GM12878 (cell line): ENCODE results near the gene POLK. TPM values are rescaled to one million over a fixed set of nuclear protein-coding genes. Genes with fewer than 3 reads are reported as not detected.

Experiments
- ATAC-seq: fragments of 200-7000 bp; cut with Tn5 transposase; 3 replicates; pipeline ENCODE4 v1.9.1; 2020; ENCODE audit warnings: mild to moderate bottlenecking, moderate library complexity
- BruUV-seq: library from RNA; stranded (reverse); fragments of 400-500 nt; replicated peaks from 2 replicates; lab custom pipeline; 2021; lab: Mats Ljungman, UMichigan
- CTCF ChIA-PET: fragments of 300-600 bp; sonication (Branson Sonifier 250); formaldehyde crosslinking; extraction: SDS; loops from one replicate; lab custom pipeline; 2021; ENCODE audit warnings: inconsistent platforms; lab: Yijun Ruan, JAX
- POLR2A ChIA-PET: fragments of 350-600 bp; formaldehyde crosslinking; extraction: SDS; loops from one replicate; lab custom pipeline; 2021; ENCODE audit warnings: inconsistent platforms; lab: Charles Lee
- RAD21 ChIA-PET: fragments of 300-600 bp; sonication (Branson Sonifier 250); formaldehyde crosslinking; loops from one replicate; lab custom pipeline; 2023; ENCODE audit warnings: antibody characterized with exemption; ENCODE audit not compliant: unreplicated experiment; lab: Charles Lee
- SMC1A ChIA-PET: fragments of 300-600 bp; sonication (Branson Sonifier 250); formaldehyde crosslinking; loops from one replicate; lab custom pipeline; 2023; ENCODE audit not compliant: unreplicated experiment, uncharacterized antibody; lab: Charles Lee
- DNase-seq: peaks from one replicate; pipeline ENCODE4 v3.0.0-alpha.2; 2011; ENCODE audit warnings: low read depth, low spot score
- FAIRE-seq: peaks from 3 replicates; lab custom pipeline; 2011; peaks lifted over from hg19 to GRCh38; lab: Jason Lieb, UNC
- H2AFZ ChIP-seq: 2 replicates; pipeline ENCODE4 v1.6.0; 2011; ENCODE audit warnings: low read depth, low read length, control low read depth; ENCODE audit not compliant: control insufficient read depth
- H3K27ac ChIP-seq: 2 replicates; pipeline ENCODE4 v1.5.1; 2011; ENCODE audit warnings: control low read depth; ENCODE audit not compliant: control insufficient read depth, insufficient read depth
- H3K27me3 ChIP-seq, 2 experiments: replicated peaks in 1 of 2; 2 replicates each; pipeline versions ENCODE4 v1.6.0 to v1.6.1; 2011; ENCODE audit warnings: low read length in 1 of 2; ENCODE audit not compliant: control insufficient read depth in 2 of 2, insufficient read depth in 2 of 2
- H3K36me3 ChIP-seq, 2 experiments: 2 replicates each; pipeline ENCODE4 v1.5.1; 2011; ENCODE audit warnings: low read length in 1 of 2; ENCODE audit not compliant: control insufficient read depth in 2 of 2, insufficient read depth in 2 of 2
- H3K4me1 ChIP-seq: 2 replicates; pipeline ENCODE4 v1.6.1; 2011; ENCODE audit warnings: mild to moderate bottlenecking, low read length, moderate library complexity, mixed read lengths; ENCODE audit not compliant: control insufficient read depth, insufficient read depth
- H3K4me2 ChIP-seq: 2 replicates; pipeline ENCODE4 v1.6.0; 2011; ENCODE audit warnings: control low read depth; ENCODE audit not compliant: control insufficient read depth, insufficient read depth
- H3K4me3 ChIP-seq: fragments of 200-600 bp; sonication (generic); 2 replicates; pipeline ENCODE4 v1.5.1; 2016
- H3K79me2 ChIP-seq: 2 replicates; pipeline ENCODE4 v1.6.0; 2011; ENCODE audit warnings: low read length; ENCODE audit not compliant: control insufficient read depth, insufficient read depth
- H3K9ac ChIP-seq: 2 replicates; pipeline ENCODE4 v1.8.0; 2011; ENCODE audit warnings: low read length, control low read depth, mixed read lengths; ENCODE audit not compliant: control insufficient read depth, insufficient read depth
- H3K9me3 ChIP-seq: replicated peaks from 3 replicates; pipeline ENCODE4 v1.5.1; 2011; ENCODE audit warnings: mild to moderate bottlenecking, low read length; ENCODE audit not compliant: control insufficient read depth, insufficient read depth
- H4K20me1 ChIP-seq: 2 replicates; pipeline ENCODE4 v1.6.0; 2011; ENCODE audit not compliant: control insufficient read depth, insufficient read depth
- CBX5 ChIP-seq: sonication (generic); IDR thresholded peaks from 2 replicates; pipeline ENCODE4 v1.6.1; 2016; ENCODE audit warnings: low read depth, moderate library complexity, mild to moderate bottlenecking, inconsistent platforms
- CREM ChIP-seq: IDR thresholded peaks from 2 replicates; pipeline ENCODE4 v1.6.1; 2014; ENCODE audit warnings: antibody characterized with exemption, low read depth
- DPF2 ChIP-seq: fragments of 450-650 bp; IDR thresholded peaks from 2 replicates; pipeline ENCODE4 v1.6.1; 2017; ENCODE audit warnings: mild to moderate bottlenecking
- ESRRA ChIP-seq: IDR thresholded peaks from 2 replicates; pipeline ENCODE4 v1.6.1; 2012; ENCODE audit warnings: mild to moderate bottlenecking, low read length, improper control_type of control experiment
- ETV6 ChIP-seq, 2 experiments: fragments of 450-650 bp in 1 of 2; IDR thresholded peaks in 1 of 2; conservative IDR thresholded peaks in 1 of 2; 2 replicates each; pipeline ENCODE4 v1.6.1; 2014; ENCODE audit warnings: antibody characterized with exemption in 1 of 2, borderline replicate concordance in 1 of 2, low read depth in 1 of 2, mild to moderate bottlenecking in 1 of 2, moderate library complexity in 1 of 2
- EZH2 ChIP-seq: IDR thresholded peaks from 2 replicates; pipeline ENCODE4 v1.6.1; 2012; ENCODE audit warnings: low read depth, mild to moderate bottlenecking, control low read depth, inconsistent platforms, low read length, borderline replicate concordance; ENCODE audit not compliant: control insufficient read depth
- HDAC2 ChIP-seq: fragments of 200-600 bp; sonication (generic); IDR thresholded peaks from 2 replicates; pipeline ENCODE4 v1.6.1; 2017
- KDM1A ChIP-seq: fragments of 200-600 bp; sonication (generic); IDR thresholded peaks from 2 replicates; pipeline ENCODE4 v1.6.1; 2016; ENCODE audit warnings: borderline replicate concordance
- NBN ChIP-seq: fragments of 450-650 bp; IDR thresholded peaks from 2 replicates; pipeline ENCODE4 v1.6.1; 2016
- POLR2AphosphoS5 ChIP-seq: IDR thresholded peaks from 2 replicates; pipeline ENCODE4 v1.6.1; 2011; ENCODE audit warnings: mild to moderate bottlenecking, low read length, inconsistent platforms
- SMAD1 ChIP-seq: fragments of 450-650 bp; IDR thresholded peaks from 2 replicates; pipeline ENCODE4 v1.6.1; 2018; ENCODE audit warnings: mild to moderate bottlenecking, low read depth; ENCODE audit not compliant: partially characterized antibody
- TCF12 ChIP-seq: IDR thresholded peaks from 2 replicates; pipeline ENCODE4 v1.6.1; 2011; ENCODE audit warnings: low read depth, mild to moderate bottlenecking, low read length
- TCF3 ChIP-seq: IDR thresholded peaks from 2 replicates; pipeline ENCODE4 v1.6.1; 2012; ENCODE audit warnings: low read depth, mild to moderate bottlenecking, low read length, borderline replicate concordance; ENCODE audit not compliant: insufficient read depth
- WGBS: methylation state at CpG from one replicate; pipeline ENCODE4 v1.1.6; 2016; ENCODE audit warnings: low lambda C conversion rate; ENCODE audit not compliant: insufficient replicate concordance, insufficient coverage; ENCODE audit errors: missing lambda C conversion rate; 5-methylcytosine and 5-hydroxymethylcytosine counted together
- in situ Hi-C: fragments of 300-500 bp; cut with MboI; formaldehyde crosslinking; loops from 9 replicates; pipeline ENCODE4 v1.14.3; 2018; ENCODE audit warnings: mixed read lengths
- intact Hi-C: fragments of 100-400 bp; cut with micrococcal nuclease; formaldehyde crosslinking; loops from one replicate; pipeline ENCODE4 v1.14.2; 2022; ENCODE audit not compliant: unreplicated experiment
- polyA plus RNA-seq, 11 experiments: library from polyadenylated mRNA; depleted of rRNA in 4 of 11; unstranded in 6 of 11; stranded (reverse) in 5 of 11; fragments of >200 nt; fragmentation: Nextera tagmentation in 4 of 11; fragmentation: Illumina TruSeq in 1 of 11; extraction: Ambion mirVana in 4 of 11; extraction: Trizol in 1 of 11; gene quantifications; 1 replicate in 1 of 11; 2 replicates in 10 of 11; pipeline versions ENCODE4 v1.2.1 to v1.2.3, GENCODE V29; 2011 to 2016; ENCODE audit warnings: inconsistent platforms in 2 of 11, missing spikeins in 2 of 11, low read depth in 1 of 11
- total RNA-seq, 4 experiments: library from RNA; depleted of rRNA in 3 of 4; stranded (reverse); fragments of >200 nt in 3 of 4; fragmentation: Illumina TruSeq in 1 of 4; extraction: Trizol in 1 of 4; gene quantifications; 2 replicates each; pipeline versions ENCODE4 v1.2.1 to v1.2.3, GENCODE V29; 2013 to 2021
- TF ChIP-seq, protein P1 (sequence below): fragments of 450-650 bp; IDR thresholded peaks from 2 replicates; pipeline ENCODE4 v1.6.1; 2016; ENCODE audit warnings: mild to moderate bottlenecking
- TF ChIP-seq, protein P2 (sequence below): fragments of 450-650 bp; IDR thresholded peaks from 2 replicates; pipeline ENCODE4 v1.6.1; 2017; ENCODE audit warnings: mild to moderate bottlenecking, moderate library complexity
- TF ChIP-seq, protein P3 (sequence below): fragments of 450-650 bp; IDR thresholded peaks from 2 replicates; pipeline ENCODE4 v1.6.1; 2017; ENCODE audit warnings: borderline replicate concordance

The POLK gene
- total and polyA plus RNA-seq, 10 of the 15 experiments (the other 5 are each of a cell fraction or from before 2014, with no cell fraction given): 10.4 to 47.6 (median 29.0) TPM

DNA sequence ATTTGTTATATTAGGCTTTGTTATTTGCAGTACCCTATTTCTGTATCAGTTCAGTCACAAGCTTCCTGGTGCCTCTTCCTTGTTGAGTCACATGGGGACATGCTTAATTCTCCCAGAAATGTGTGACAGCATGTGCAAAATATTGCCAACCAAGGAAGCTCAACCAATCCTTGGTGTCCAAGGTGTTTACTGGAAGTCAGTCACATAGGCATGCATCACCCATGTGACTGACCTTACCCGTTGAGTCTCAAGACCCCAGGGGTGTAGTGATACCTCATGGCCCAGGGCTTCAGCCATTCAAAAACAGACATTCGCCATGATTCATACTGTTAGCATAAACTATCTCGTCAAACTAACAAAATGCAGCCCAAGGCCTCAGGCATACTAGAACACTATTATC, 90.3 kb downstream of the POLK start:
- H3K4me2 ChIP-seq: no peak overlapping the region
- no peaks in the 10 kb centered on the region for H3K27me3 ChIP-seq
- no peak overlapping the region for H3K4me3 ChIP-seq
- ChIA-PET CTCF (interaction anchor here (1.5 kb wide), 2 partner anchors 9 to 78 kb away, joined by 3 read pairs; no protein-coding TSS in a partner anchor), SMC1A (no interaction called here), POLR2A (interaction anchor here (0.5 kb wide), 1 partner anchor 206 kb away, joined by 4 read pairs; no protein-coding TSS in a partner anchor), RAD21 (no interaction called here)
- no peaks in the 10 kb centered on the region for H3K9me3 ChIP-seq
- DNase-seq (no peak), ATAC-seq (no peak), FAIRE-seq (no peak)
- H2AFZ ChIP-seq: no peak overlapping the region
- H3K36me3 ChIP-seq: peaks cover 0 to 13% of the 10 kb centered on the region in 2 experiments; a peak in 1 of 4 replicates
- WGBS: 98% methylated on average over 3 of the region's 3 CpGs
- TF ChIP-seq EZH2: no peak
- TF ChIP-seq DPF2: no peak
- TF ChIP-seq HDAC2: no peak
- TF ChIP-seq KDM1A: no peak
- TF ChIP-seq, protein P1, sequence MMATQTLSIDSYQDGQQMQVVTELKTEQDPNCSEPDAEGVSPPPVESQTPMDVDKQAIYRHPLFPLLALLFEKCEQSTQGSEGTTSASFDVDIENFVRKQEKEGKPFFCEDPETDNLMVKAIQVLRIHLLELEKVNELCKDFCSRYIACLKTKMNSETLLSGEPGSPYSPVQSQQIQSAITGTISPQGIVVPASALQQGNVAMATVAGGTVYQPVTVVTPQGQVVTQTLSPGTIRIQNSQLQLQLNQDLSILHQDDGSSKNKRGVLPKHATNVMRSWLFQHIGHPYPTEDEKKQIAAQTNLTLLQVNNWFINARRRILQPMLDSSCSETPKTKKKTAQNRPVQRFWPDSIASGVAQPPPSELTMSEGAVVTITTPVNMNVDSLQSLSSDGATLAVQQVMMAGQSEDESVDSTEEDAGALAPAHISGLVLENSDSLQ: no peak
- TF ChIP-seq SMAD1: no peak
- TF ChIP-seq POLR2AphosphoS5: no peak
- TF ChIP-seq ETV6 (conservative IDR thresholded peaks at IDR 0.05 in 1 of 2, IDR thresholded peaks at IDR 0.05 in 1 of 2; ENCODE audit: borderline replicate concordance in 1 of 2, low read depth in 1 of 2): no peak
- TF ChIP-seq ESRRA: no peak
- no peak for TF ChIP-seq CBX5
- no peak for TF ChIP-seq CREM
- TF ChIP-seq TCF3: no peak
- no peak for TF ChIP-seq TCF12
- TF ChIP-seq, protein P2, sequence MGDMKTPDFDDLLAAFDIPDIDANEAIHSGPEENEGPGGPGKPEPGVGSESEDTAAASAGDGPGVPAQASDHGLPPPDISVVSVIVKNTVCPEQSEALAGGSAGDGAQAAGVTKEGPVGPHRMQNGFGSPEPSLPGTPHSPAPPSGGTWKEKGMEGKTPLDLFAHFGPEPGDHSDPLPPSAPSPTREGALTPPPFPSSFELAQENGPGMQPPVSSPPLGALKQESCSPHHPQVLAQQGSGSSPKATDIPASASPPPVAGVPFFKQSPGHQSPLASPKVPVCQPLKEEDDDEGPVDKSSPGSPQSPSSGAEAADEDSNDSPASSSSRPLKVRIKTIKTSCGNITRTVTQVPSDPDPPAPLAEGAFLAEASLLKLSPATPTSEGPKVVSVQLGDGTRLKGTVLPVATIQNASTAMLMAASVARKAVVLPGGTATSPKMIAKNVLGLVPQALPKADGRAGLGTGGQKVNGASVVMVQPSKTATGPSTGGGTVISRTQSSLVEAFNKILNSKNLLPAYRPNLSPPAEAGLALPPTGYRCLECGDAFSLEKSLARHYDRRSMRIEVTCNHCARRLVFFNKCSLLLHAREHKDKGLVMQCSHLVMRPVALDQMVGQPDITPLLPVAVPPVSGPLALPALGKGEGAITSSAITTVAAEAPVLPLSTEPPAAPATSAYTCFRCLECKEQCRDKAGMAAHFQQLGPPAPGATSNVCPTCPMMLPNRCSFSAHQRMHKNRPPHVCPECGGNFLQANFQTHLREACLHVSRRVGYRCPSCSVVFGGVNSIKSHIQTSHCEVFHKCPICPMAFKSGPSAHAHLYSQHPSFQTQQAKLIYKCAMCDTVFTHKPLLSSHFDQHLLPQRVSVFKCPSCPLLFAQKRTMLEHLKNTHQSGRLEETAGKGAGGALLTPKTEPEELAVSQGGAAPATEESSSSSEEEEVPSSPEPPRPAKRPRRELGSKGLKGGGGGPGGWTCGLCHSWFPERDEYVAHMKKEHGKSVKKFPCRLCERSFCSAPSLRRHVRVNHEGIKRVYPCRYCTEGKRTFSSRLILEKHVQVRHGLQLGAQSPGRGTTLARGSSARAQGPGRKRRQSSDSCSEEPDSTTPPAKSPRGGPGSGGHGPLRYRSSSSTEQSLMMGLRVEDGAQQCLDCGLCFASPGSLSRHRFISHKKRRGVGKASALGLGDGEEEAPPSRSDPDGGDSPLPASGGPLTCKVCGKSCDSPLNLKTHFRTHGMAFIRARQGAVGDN: no peak
- no peak for TF ChIP-seq NBN
- TF ChIP-seq, protein P3, sequence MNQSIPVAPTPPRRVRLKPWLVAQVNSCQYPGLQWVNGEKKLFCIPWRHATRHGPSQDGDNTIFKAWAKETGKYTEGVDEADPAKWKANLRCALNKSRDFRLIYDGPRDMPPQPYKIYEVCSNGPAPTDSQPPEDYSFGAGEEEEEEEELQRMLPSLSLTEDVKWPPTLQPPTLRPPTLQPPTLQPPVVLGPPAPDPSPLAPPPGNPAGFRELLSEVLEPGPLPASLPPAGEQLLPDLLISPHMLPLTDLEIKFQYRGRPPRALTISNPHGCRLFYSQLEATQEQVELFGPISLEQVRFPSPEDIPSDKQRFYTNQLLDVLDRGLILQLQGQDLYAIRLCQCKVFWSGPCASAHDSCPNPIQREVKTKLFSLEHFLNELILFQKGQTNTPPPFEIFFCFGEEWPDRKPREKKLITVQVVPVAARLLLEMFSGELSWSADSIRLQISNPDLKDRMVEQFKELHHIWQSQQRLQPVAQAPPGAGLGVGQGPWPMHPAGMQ: no peak
- in situ Hi-C loops (no loop called here), intact Hi-C loops (no loop called here)
- H3K27ac ChIP-seq: no peak overlapping the region
- H3K9ac ChIP-seq: no peak overlapping the region
- no peaks in the 10 kb centered on the region for H4K20me1 ChIP-seq
- H3K79me2 ChIP-seq: no peaks in the 10 kb centered on the region
- no TSS peak for BruUV-seq
- H3K4me1 ChIP-seq: no peaks in the 10 kb centered on the region
